PC-3 (cell line): Measurements from ENCODE around the gene PSMB10. TPM values are rescaled to one million over a fixed set of nuclear protein-coding genes. Genes with fewer than 3 reads are reported as not detected.

Source experiments
- ATAC-seq: fragments of 200-7000 bp; cut with Tn5 transposase; 2 replicates; pipeline ENCODE4 v1.9.1; 2020; ENCODE audit warnings: mild to moderate bottlenecking, moderate library complexity
- BruUV-seq: library from RNA; stranded (reverse); fragments of 400-500 nt; replicated peaks from 2 replicates; lab custom pipeline; 2021; lab: Mats Ljungman, UMichigan
- CTCF ChIA-PET: fragments of 300-600 bp; sonication (Branson Sonifier 250); formaldehyde crosslinking; loops from one replicate; lab custom pipeline; 2022; ENCODE audit warnings: antibody characterized with exemption; lab: Charles Lee
- POLR2A ChIA-PET: fragments of 300-600 bp; sonication (Branson Sonifier 250); formaldehyde crosslinking; loops from one replicate; lab custom pipeline; 2022; ENCODE audit warnings: antibody characterized with exemption; ENCODE audit not compliant: unreplicated experiment; lab: Charles Lee
- DNase-seq: peaks from one replicate; pipeline ENCODE4 v3.0.0-alpha.2; 2015
- H2AFZ ChIP-seq: fragments of 300-600 bp; sonication (generic); 2 replicates; pipeline ENCODE4 v1.6.0; 2016; ENCODE audit warnings: antibody characterized with exemption, low read length
- H3F3A ChIP-seq: fragments of 300-600 bp; sonication (generic); one replicate; pipeline ENCODE4 v1.6.0; 2017; ENCODE audit warnings: antibody characterized with exemption, low read length, control low read depth, mild to moderate bottlenecking; ENCODE audit not compliant: unreplicated experiment
- H3K27ac ChIP-seq: fragments of 300-600 bp; sonication (generic); 2 replicates; pipeline ENCODE4 v1.5.1; 2016; ENCODE audit warnings: mild to moderate bottlenecking, low read length
- H3K27me3 ChIP-seq: fragments of 300-600 bp; sonication (generic); 2 replicates; pipeline ENCODE4 v1.6.1; 2016; ENCODE audit warnings: low read length, mixed read lengths
- H3K36me3 ChIP-seq: fragments of 300-600 bp; sonication (generic); 2 replicates; pipeline ENCODE4 v1.6.1; 2016; ENCODE audit warnings: low read depth, mixed run types, low read length, mixed read lengths
- H3K4me1 ChIP-seq: fragments of 300-600 bp; sonication (generic); 2 replicates; pipeline ENCODE4 v1.5.1; 2016; ENCODE audit warnings: low read length; ENCODE audit not compliant: insufficient read depth
- H3K4me2 ChIP-seq: fragments of 300-600 bp; sonication (generic); 2 replicates; pipeline ENCODE4 v1.6.0; 2016; ENCODE audit warnings: low read length
- H3K4me3 ChIP-seq: fragments of 300-600 bp; sonication (generic); 2 replicates; pipeline ENCODE4 v1.5.1; 2016; ENCODE audit warnings: mild to moderate bottlenecking, low read length, mixed read lengths
- H3K79me2 ChIP-seq: fragments of 300-600 bp; sonication (generic); 2 replicates; pipeline ENCODE4 v1.6.1; 2017; ENCODE audit warnings: low read length, mixed read lengths
- H3K9ac ChIP-seq: fragments of 300-600 bp; sonication (generic); 2 replicates; pipeline ENCODE4 v1.6.0; 2016; ENCODE audit warnings: mild to moderate bottlenecking, low read length
- H3K9me2 ChIP-seq: fragments of 300-600 bp; sonication (generic); replicated peaks from 2 replicates; pipeline ENCODE4 v1.6.1; 2016; ENCODE audit warnings: mixed run types, low read length, mixed read lengths
- H3K9me3 ChIP-seq: fragments of 300-600 bp; sonication (generic); 2 replicates; pipeline ENCODE4 v1.6.1; 2016; ENCODE audit warnings: low read length, mixed read lengths
- H4K20me1 ChIP-seq: fragments of 300-600 bp; sonication (generic); 2 replicates; pipeline ENCODE4 v1.6.1; 2016; ENCODE audit warnings: low read length, mixed read lengths
- CTCF ChIP-seq: fragments of 300-600 bp; sonication (generic); conservative IDR thresholded peaks from 2 replicates; pipeline ENCODE4 v1.5.1; 2017; ENCODE audit warnings: antibody characterized with exemption, low read depth, mild to moderate bottlenecking, low read length
- EZH2 ChIP-seq: fragments of 300-600 bp; sonication (generic); IDR thresholded peaks from one replicate; pipeline ENCODE4 v1.6.1; 2017; ENCODE audit warnings: antibody characterized with exemption, mild to moderate bottlenecking, low read length; ENCODE audit not compliant: unreplicated experiment
- EZH2phosphoT487 ChIP-seq: fragments of 300-600 bp; sonication (generic); IDR thresholded peaks from 2 replicates; pipeline ENCODE4 v1.6.1; 2018; ENCODE audit warnings: mild to moderate bottlenecking, antibody characterized with exemption, low read length, borderline replicate concordance
- intact Hi-C: fragments of 100-400 bp; cut with micrococcal nuclease; formaldehyde crosslinking; loops from 2 replicates; pipeline ENCODE4 v1.9.0; 2023
- total RNA-seq: library from RNA; depleted of rRNA; stranded (reverse); fragments of >200 nt; gene quantifications from 2 replicates; pipeline ENCODE4 v1.2.3, GENCODE V29; 2014

Gene PSMB10
- total RNA-seq, 1 experiment from 2014 or later = 52.0 TPM

GRCh38 chr16:67924140-67924906 lies 12.3 kb downstream of the PSMB10 start:
- Histone ChIP-seq H3K4me3 (no peak overlapping the region), H2AFZ (no peak overlapping the region), H3K4me1 (peaks cover 18% of the 10 kb centered on the region), H3K9me3 (no peaks in the 10 kb centered on the region), H3K36me3 (no peaks in the 10 kb centered on the region), H3K27ac (no peak overlapping the region), H4K20me1 (no peaks in the 10 kb centered on the region), H3K27me3 (no peaks in the 10 kb centered on the region), H3K79me2 (0 out of 2 replicates have a peak, but pooled peaks cover 3% of the 10 kb centered on the region), H3K4me2 (no peak overlapping the region), H3F3A (no peaks in the 10 kb centered on the region), H3K9me2 (no peaks in the 10 kb centered on the region), H3K9ac (no peak overlapping the region)
- ATAC-seq (no peak), DNase-seq (no peak)
- intact Hi-C loops = no loop called here
- ChIA-PET POLR2A (no interaction called here), CTCF (interaction anchor here (1.2 kb wide), 1 partner anchor 40 kb away, joined by 4 read pairs; the partner anchor contains the start of gene NRN1L)
- BruUV-seq = no TSS peak
- TF ChIP-seq EZH2phosphoT487 = no peak
- no peak for TF ChIP-seq EZH2
- TF ChIP-seq CTCF = no peak

GRCh38 chr16:67923414-67924116 lies 13.1 kb downstream of the PSMB10 start:
- no TSS peak for BruUV-seq
- TF ChIP-seq EZH2 (no peak), EZH2phosphoT487 (no peak), CTCF (no peak)
- no peak overlapping the region for H3K27ac ChIP-seq
- no peaks in the 10 kb centered on the region for H3F3A ChIP-seq
- ChIA-PET POLR2A (no interaction called here), CTCF (no interaction called here)
- H3K4me1 ChIP-seq = peaks cover 18% of the 10 kb centered on the region
- H3K9ac ChIP-seq = no peak overlapping the region
- H3K79me2 ChIP-seq = 0 out of 2 replicates have a peak, but pooled peaks cover 4% of the 10 kb centered on the region
- no peak overlapping the region for H3K4me3 ChIP-seq
- intact Hi-C loops = no loop called here
- DNase-seq (no peak), ATAC-seq (no peak)
- no peak overlapping the region for H2AFZ ChIP-seq
- no peaks in the 10 kb centered on the region for H4K20me1 ChIP-seq
- no peaks in the 10 kb centered on the region for H3K9me3 ChIP-seq
- H3K27me3 ChIP-seq = no peaks in the 10 kb centered on the region
- H3K36me3 ChIP-seq = no peaks in the 10 kb centered on the region; the same call in 1 of the 2 replicates
- no peak overlapping the region for H3K4me2 ChIP-seq
- H3K9me2 ChIP-seq = no peaks in the 10 kb centered on the region

GRCh38 chr16:67922740-67923139 lies 13.9 kb downstream of the PSMB10 start:
- POLR2A ChIA-PET = no interaction called here
- ATAC-seq (no peak), DNase-seq (no peak)
- no peaks in the 10 kb centered on the region for H3F3A ChIP-seq
- TF ChIP-seq EZH2phosphoT487 = no peak
- TF ChIP-seq CTCF = no peak
- no peak for TF ChIP-seq EZH2
- no peak overlapping the region for H3K4me3 ChIP-seq
- 0 out of 2 replicates have a peak, but pooled peaks cover 4% of the 10 kb centered on the region for H3K79me2 ChIP-seq
- no peaks in the 10 kb centered on the region for H4K20me1 ChIP-seq
- intact Hi-C loops = no loop called here
- no peaks in the 10 kb centered on the region for H3K9me2 ChIP-seq
- peaks cover 24% of the 10 kb centered on the region for H3K4me1 ChIP-seq
- BruUV-seq = no TSS peak
- no peak overlapping the region for H3K4me2 ChIP-seq
- H3K27ac ChIP-seq = no peak overlapping the region
- H2AFZ ChIP-seq = no peak overlapping the region
- CTCF ChIA-PET = no interaction called here
- no peaks in the 10 kb centered on the region for H3K27me3 ChIP-seq
- no peaks in the 10 kb centered on the region for H3K9me3 ChIP-seq
- H3K9ac ChIP-seq = no peak overlapping the region
- H3K36me3 ChIP-seq = no peaks in the 10 kb centered on the region; the same call in 1 of the 2 replicates
